Endothelial cell of umbilical vein (primary cell): ENCODE results near the gene NRXN3. TPM values are rescaled to one million over a fixed set of nuclear protein-coding genes. Genes with fewer than 3 reads are reported as not detected.

ENCODE experiments used
- BruUV-seq: library from RNA; stranded (reverse); fragments of 400-500 nt; replicated peaks from 2 replicates; lab custom pipeline; 2021; lab: Mats Ljungman, UMichigan
- CTCF ChIA-PET: fragments of 300-600, 350-600 bp; sonication (Branson Sonifier 250); formaldehyde crosslinking; loops from one replicate; lab custom pipeline; 2021; ENCODE audit warnings: antibody characterized with exemption, inconsistent platforms; lab: Charles Lee
- POLR2A ChIA-PET: fragments of 300-600, 350-600 bp; sonication (Branson Sonifier 250); formaldehyde crosslinking; loops from one replicate; lab custom pipeline; 2021; ENCODE audit warnings: antibody characterized with exemption, inconsistent platforms; lab: Charles Lee
- DNase-seq: peaks from one replicate; pipeline ENCODE4 v3.0.0-alpha.2; 2011; ENCODE audit warnings: low read depth, low spot score
- FAIRE-seq: peaks from 2 replicates; lab custom pipeline; 2011; peaks lifted over from hg19 to GRCh38; lab: Jason Lieb, UNC
- H2AFZ ChIP-seq: 2 replicates; pipeline ENCODE4 v1.6.0; 2012; ENCODE audit warnings: low read depth, low read length, control low read depth, inconsistent platforms
- H3K27ac ChIP-seq: 2 replicates; pipeline ENCODE4 v1.5.1; 2011; ENCODE audit warnings: low read depth, mild to moderate bottlenecking, control low read depth, low read length, moderate library complexity; ENCODE audit not compliant: insufficient read depth
- H3K27me3 ChIP-seq, 2 experiments: 2 replicates each; pipeline versions ENCODE4 v1.6.0 to v1.6.1; 2011; ENCODE audit warnings: low read length in 2 of 2, mixed read lengths in 1 of 2; ENCODE audit not compliant: control insufficient read depth in 2 of 2, insufficient read depth in 2 of 2
- H3K36me3 ChIP-seq, 2 experiments: 2 replicates in 1 of 2; 3 replicates in 1 of 2; pipeline ENCODE4 v1.5.1; 2011; ENCODE audit warnings: low read length in 2 of 2, mild to moderate bottlenecking in 1 of 2, moderate library complexity in 1 of 2; ENCODE audit not compliant: control insufficient read depth in 2 of 2, insufficient read depth in 2 of 2; ENCODE audit errors: extremely low read depth in 1 of 2
- H3K4me1 ChIP-seq: 3 replicates; pipeline ENCODE4 v1.5.1; 2011; ENCODE audit warnings: mild to moderate bottlenecking, low read length; ENCODE audit not compliant: control insufficient read depth, insufficient read depth; ENCODE audit errors: extremely low read depth
- H3K4me2 ChIP-seq: 2 replicates; pipeline ENCODE4 v1.6.1; 2011; ENCODE audit warnings: low read length, control low read depth, mixed read lengths; ENCODE audit not compliant: insufficient read depth
- H3K4me3 ChIP-seq, 3 experiments: fragments of 200-600 bp in 1 of 3; sonication (generic), shearing (Covaris generic) in 1 of 3; replicated peaks in 1 of 3; 2 replicates each; pipeline ENCODE4 v1.5.1; 2011 to 2016; ENCODE audit warnings: control low read depth in 3 of 3, low read length in 3 of 3, mild to moderate bottlenecking in 2 of 3, inconsistent platforms in 1 of 3, low read depth in 1 of 3, moderate library complexity in 1 of 3; ENCODE audit not compliant: insufficient read depth in 1 of 3
- H3K79me2 ChIP-seq: 2 replicates; pipeline ENCODE4 v1.6.0; 2012; ENCODE audit warnings: low read length, inconsistent platforms; ENCODE audit not compliant: control insufficient read depth, insufficient read depth
- H3K9ac ChIP-seq: replicated peaks from 2 replicates; pipeline ENCODE3; 2011; ENCODE audit warnings: low read length, control low read depth; ENCODE audit not compliant: insufficient read depth; ENCODE audit errors: extremely low read depth
- H3K9me1 ChIP-seq: replicated peaks from 3 replicates; pipeline ENCODE4 v1.6.0; 2011; ENCODE audit warnings: mild to moderate bottlenecking, low read length; ENCODE audit not compliant: control insufficient read depth, insufficient read depth; ENCODE audit errors: extremely low read depth
- H3K9me3 ChIP-seq: replicated peaks from 2 replicates; pipeline ENCODE4 v1.5.1; 2012; ENCODE audit warnings: low read length, inconsistent platforms; ENCODE audit not compliant: control insufficient read depth, insufficient read depth
- H4K20me1 ChIP-seq: replicated peaks from 2 replicates; pipeline ENCODE3; 2011; ENCODE audit warnings: mild to moderate bottlenecking, low read length; ENCODE audit not compliant: control insufficient read depth, insufficient read depth; ENCODE audit errors: extremely low read depth
- EZH2 ChIP-seq: IDR thresholded peaks from 2 replicates; pipeline ENCODE4 v1.6.1; 2012; ENCODE audit warnings: borderline replicate concordance, low read depth, mild to moderate bottlenecking, moderate library complexity, low read length, inconsistent platforms; ENCODE audit not compliant: severe bottlenecking
- FOS ChIP-seq: IDR thresholded peaks from 2 replicates; pipeline ENCODE4 v1.6.1; 2011; ENCODE audit warnings: mild to moderate bottlenecking, low read length, moderate library complexity, borderline replicate concordance; ENCODE audit not compliant: insufficient read depth
- GATA2 ChIP-seq: IDR thresholded peaks from 2 replicates; pipeline ENCODE4 v1.7.0; 2011; ENCODE audit warnings: low read depth, mild to moderate bottlenecking, moderate library complexity, mixed read lengths, low read length; ENCODE audit not compliant: insufficient read length, insufficient read depth
- JUN ChIP-seq: IDR thresholded peaks from 2 replicates; pipeline ENCODE4 v1.6.1; 2011; ENCODE audit warnings: borderline replicate concordance, low read depth; ENCODE audit not compliant: insufficient read length, insufficient read depth
- MYC ChIP-seq: IDR thresholded peaks from one replicate; pipeline ENCODE4 v1.6.1; 2011; ENCODE audit warnings: mild to moderate bottlenecking, low read depth, low read length
- POLR2A ChIP-seq: IDR thresholded peaks from 2 replicates; pipeline ENCODE4 v1.6.1; 2012; ENCODE audit warnings: low read depth, mild to moderate bottlenecking, control low read depth, low read length
- POLR2AphosphoS5 ChIP-seq: IDR thresholded peaks from 2 replicates; pipeline ENCODE4 v1.6.1; 2012; ENCODE audit warnings: low read depth, mild to moderate bottlenecking, control low read depth, low read length, moderate library complexity; ENCODE audit not compliant: insufficient read depth
- dilution Hi-C: fragments of 300-500 bp; cut with MboI; formaldehyde crosslinking; loops from one replicate; pipeline ENCODE4 v1.15.0; 2019; ENCODE audit warnings: low sequenced_read_pairs; ENCODE audit not compliant: extremely low pct_ligation_motif_present
- intact Hi-C: fragments of 100-400 bp; cut with micrococcal nuclease; formaldehyde crosslinking; loops from one replicate; pipeline ENCODE4 v1.10.0; 2022
- polyA plus RNA-seq, 4 experiments: library from polyadenylated mRNA; depleted of rRNA in 3 of 4; stranded (reverse) in 3 of 4; unstranded in 1 of 4; fragments of >200 nt; gene quantifications; 2 replicates each; pipeline versions ENCODE4 v1.2.1 to v1.2.3, GENCODE V29; 2011 to 2012; ENCODE audit warnings: missing spikeins in 1 of 4
- total RNA-seq: library from RNA; stranded (reverse); gene quantifications from 2 replicates; pipeline ENCODE4 v1.2.3, GENCODE V29; 2021
- TF ChIP-seq, protein P1 (sequence below), 2 donors: IDR thresholded peaks; 1 replicate in 1 of 2; 2 replicates in 1 of 2; pipeline ENCODE4 v1.5.1; 2011; ENCODE audit warnings: low read length in 2 of 2, mild to moderate bottlenecking in 2 of 2, moderate library complexity in 2 of 2, control low read depth in 1 of 2, inconsistent platforms in 1 of 2, low read depth in 1 of 2; ENCODE audit not compliant: insufficient read depth in 1 of 2; ENCODE audit errors: extremely low read depth in 1 of 2
- TF ChIP-seq, protein P2 (sequence below): IDR thresholded peaks from 2 replicates; pipeline ENCODE4 v1.6.1; 2011; ENCODE audit not compliant: insufficient read depth, insufficient read length

Gene NRXN3
- total and polyA plus RNA-seq, 2 donors (not counting 3 experiments of a cell fraction or from before 2014, with no cell fraction given) = 0.72 to 4.2 TPM

DNA sequence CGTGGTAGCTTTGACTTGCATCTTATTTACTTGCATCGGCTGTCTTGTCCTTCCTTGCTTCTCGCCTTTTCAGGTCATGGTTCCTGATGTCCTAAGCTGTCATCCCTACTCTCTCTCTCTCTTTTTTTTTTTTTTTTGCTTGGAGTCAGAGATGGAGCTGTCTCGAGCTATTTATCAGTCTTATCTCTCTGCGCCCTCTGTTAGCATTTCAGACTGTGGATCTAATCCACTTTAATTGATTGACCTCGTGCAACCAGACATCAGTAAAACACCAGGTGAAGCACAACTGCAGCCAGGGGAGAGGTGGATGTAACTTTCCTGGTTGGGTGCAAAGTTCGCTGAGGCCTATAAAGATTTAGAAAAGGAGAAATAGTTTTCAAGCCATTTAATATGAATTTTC lies 1486.3 kb downstream of the NRXN3 start:
- ChIA-PET POLR2A (no interaction called here), CTCF (no interaction called here)
- Histone ChIP-seq H3K4me1 (no peaks in the 10 kb centered on the region), H3K9ac (no peak overlapping the region), H3K9me1 (no peaks in the 10 kb centered on the region), H3K36me3 (no peaks in the 10 kb centered on the region), H2AFZ (no peak overlapping the region), H3K9me3 (peaks cover 3% of the 10 kb centered on the region), H3K27me3 (no peaks in the 10 kb centered on the region), H3K27ac (no peak overlapping the region), H3K4me3 (no peak overlapping the region), H3K79me2 (no peaks in the 10 kb centered on the region), H4K20me1 (no peaks in the 10 kb centered on the region), H3K4me2 (no peak overlapping the region)
- dilution Hi-C loops (no loop called here), intact Hi-C loops (no loop called here)
- no peak for DNase-seq
- FAIRE-seq = no peak
- no TSS peak for BruUV-seq
- no peak for TF ChIP-seq EZH2

DNA sequence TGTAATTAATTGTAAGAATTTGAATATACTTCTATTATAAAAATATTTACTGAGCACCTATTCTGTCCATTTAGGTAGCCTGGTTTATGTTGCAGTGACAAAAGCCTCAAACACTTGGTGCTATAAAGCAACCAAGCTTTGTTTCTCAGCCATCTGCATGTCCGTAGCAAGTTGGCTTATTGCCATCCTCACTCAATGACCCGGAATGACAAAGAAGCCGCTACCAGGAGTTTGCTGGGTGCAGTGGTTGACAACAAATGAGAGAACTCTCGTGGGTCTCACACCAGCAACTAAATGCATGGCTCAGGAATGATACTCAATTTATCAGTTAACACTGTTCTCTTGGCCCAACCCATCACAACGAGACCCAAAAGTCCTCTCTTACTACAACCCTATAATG lies 1488.0 kb downstream of the NRXN3 start:
- Histone ChIP-seq H3K4me3 (no peak overlapping the region), H3K36me3 (no peaks in the 10 kb centered on the region), H4K20me1 (no peaks in the 10 kb centered on the region), H3K4me2 (no peak overlapping the region), H3K27me3 (no peaks in the 10 kb centered on the region), H3K4me1 (no peaks in the 10 kb centered on the region), H2AFZ (no peak overlapping the region), H3K27ac (no peak overlapping the region), H3K79me2 (no peaks in the 10 kb centered on the region), H3K9me3 (peaks cover 3% of the 10 kb centered on the region), H3K9me1 (no peaks in the 10 kb centered on the region), H3K9ac (no peak overlapping the region)
- ChIA-PET CTCF (interaction anchor here (0.7 kb wide), 1 partner anchor 698 kb away, joined by 3 read pairs; no protein-coding TSS in a partner anchor), POLR2A (no interaction called here)
- no peak for FAIRE-seq
- no peak for DNase-seq
- intact Hi-C loops (no loop called here), dilution Hi-C loops (no loop called here)
- BruUV-seq = no TSS peak
- TF ChIP-seq EZH2 (no peak), GATA2 (no peak), POLR2AphosphoS5 (no peak), JUN (no peak), FOS (no peak), MYC (no peak), POLR2A (no peak)
- TF ChIP-seq, protein P1, sequence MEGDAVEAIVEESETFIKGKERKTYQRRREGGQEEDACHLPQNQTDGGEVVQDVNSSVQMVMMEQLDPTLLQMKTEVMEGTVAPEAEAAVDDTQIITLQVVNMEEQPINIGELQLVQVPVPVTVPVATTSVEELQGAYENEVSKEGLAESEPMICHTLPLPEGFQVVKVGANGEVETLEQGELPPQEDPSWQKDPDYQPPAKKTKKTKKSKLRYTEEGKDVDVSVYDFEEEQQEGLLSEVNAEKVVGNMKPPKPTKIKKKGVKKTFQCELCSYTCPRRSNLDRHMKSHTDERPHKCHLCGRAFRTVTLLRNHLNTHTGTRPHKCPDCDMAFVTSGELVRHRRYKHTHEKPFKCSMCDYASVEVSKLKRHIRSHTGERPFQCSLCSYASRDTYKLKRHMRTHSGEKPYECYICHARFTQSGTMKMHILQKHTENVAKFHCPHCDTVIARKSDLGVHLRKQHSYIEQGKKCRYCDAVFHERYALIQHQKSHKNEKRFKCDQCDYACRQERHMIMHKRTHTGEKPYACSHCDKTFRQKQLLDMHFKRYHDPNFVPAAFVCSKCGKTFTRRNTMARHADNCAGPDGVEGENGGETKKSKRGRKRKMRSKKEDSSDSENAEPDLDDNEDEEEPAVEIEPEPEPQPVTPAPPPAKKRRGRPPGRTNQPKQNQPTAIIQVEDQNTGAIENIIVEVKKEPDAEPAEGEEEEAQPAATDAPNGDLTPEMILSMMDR (IDR thresholded peaks at IDR 0.05; ENCODE audit: extremely low read depth in 1 of 2, insufficient read depth in 1 of 2, low read depth in 1 of 2, low read length in 2 of 2) = no peak
- TF ChIP-seq, protein P2, sequence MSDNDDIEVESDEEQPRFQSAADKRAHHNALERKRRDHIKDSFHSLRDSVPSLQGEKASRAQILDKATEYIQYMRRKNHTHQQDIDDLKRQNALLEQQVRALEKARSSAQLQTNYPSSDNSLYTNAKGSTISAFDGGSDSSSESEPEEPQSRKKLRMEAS = no peak
